GM23248 (cell line): ENCODE measurements around the gene SGPL1.

ENCODE experiments used
- EZH2 ChIP-seq: fragments of 200-600 bp; sonication (generic); IDR thresholded peaks from 2 replicates; pipeline ENCODE4 v1.6.1; 2018; ENCODE audit warnings: antibody characterized with exemption, mild to moderate bottlenecking; ENCODE audit not compliant: insufficient read depth, poor library complexity, severe bottlenecking
- EZH2phosphoT487 ChIP-seq: fragments of 200-600 bp; sonication (generic); IDR thresholded peaks from 2 replicates; pipeline ENCODE4 v1.6.1; 2018; ENCODE audit warnings: antibody characterized with exemption, moderate library complexity, mild to moderate bottlenecking, low read depth; ENCODE audit not compliant: insufficient read depth

DNA sequence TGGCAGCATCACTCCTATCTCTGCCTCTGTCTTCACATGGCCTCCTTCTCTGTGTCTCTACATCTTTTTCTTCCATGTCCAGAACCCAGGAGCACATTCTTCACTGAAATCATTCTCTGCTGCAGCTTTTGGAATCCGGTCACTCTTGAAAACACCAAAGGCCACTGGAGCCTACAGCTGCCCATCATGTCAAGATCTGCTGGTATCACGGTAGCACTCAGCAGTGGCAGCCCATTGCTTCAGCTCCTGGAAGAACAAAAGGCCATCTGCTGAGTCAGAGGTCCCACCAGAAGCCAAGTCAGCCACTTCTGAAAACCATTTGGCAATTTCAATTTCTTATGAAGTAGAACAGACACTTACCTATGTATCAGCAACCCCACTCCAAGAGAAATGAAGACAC lies 78.7 kb downstream of the SGPL1 start:
- TF ChIP-seq EZH2, result no peak
- TF ChIP-seq EZH2phosphoT487, result no peak
